Measurements from ENCODE around the gene TGFBR2. TPM values are rescaled to one million over a fixed set of nuclear protein-coding genes. Genes with fewer than 3 reads are reported as not detected.
"Not testable (repeated sequence)": the region's sequence is repeated elsewhere in the genome, so short reads cannot be mapped to it uniquely, and the experiment has no call there.

Gene TGFBR2
- total RNA-seq, 1 donor from 2014 or later = 15.6 TPM

GRCh38 chr3:30620402-30621360 is 14.3 kb downstream of the TGFBR2 start:
- no peak for DNase-seq (ENCODE audit: low spot score in 2 of 2, unreplicated experiment in 2 of 2)
- no peak overlapping the region for H3K4me3 Mint-ChIP-seq
- TF ChIP-seq CTCF (IDR thresholded peaks at IDR 0.05; ENCODE audit: unreplicated experiment) = no peak
- H3K9me3 Mint-ChIP-seq = no peaks in the 10 kb centered on the region
- peaks cover 12% of the 10 kb centered on the region for H3K4me1 Mint-ChIP-seq
- no peaks in the 10 kb centered on the region for H3K27me3 Mint-ChIP-seq (ENCODE audit: low read depth)
- no peak overlapping the region for H3K27ac Mint-ChIP-seq
- peaks cover 5% of the 10 kb centered on the region for H3K36me3 Mint-ChIP-seq

- no peak overlapping the region for H3K27ac Mint-ChIP-seq
- peaks cover 8% of the 10 kb centered on the region for H3K4me1 Mint-ChIP-seq
- H3K36me3 Mint-ChIP-seq = peaks cover 6% of the 10 kb centered on the region
- TF ChIP-seq CTCF (IDR thresholded peaks at IDR 0.05; ENCODE audit: unreplicated experiment) = no peak
- H3K27me3 Mint-ChIP-seq (ENCODE audit: low read depth) = no peaks in the 10 kb centered on the region
- no peak for DNase-seq (ENCODE audit: low spot score in 2 of 2, unreplicated experiment in 2 of 2)
- H3K4me3 Mint-ChIP-seq = no peak overlapping the region
- H3K9me3 Mint-ChIP-seq = no peaks in the 10 kb centered on the region
Measured at GRCh38 chr3:30621576-30621975, 15.2 kb downstream of the TGFBR2 start.

DNA sequence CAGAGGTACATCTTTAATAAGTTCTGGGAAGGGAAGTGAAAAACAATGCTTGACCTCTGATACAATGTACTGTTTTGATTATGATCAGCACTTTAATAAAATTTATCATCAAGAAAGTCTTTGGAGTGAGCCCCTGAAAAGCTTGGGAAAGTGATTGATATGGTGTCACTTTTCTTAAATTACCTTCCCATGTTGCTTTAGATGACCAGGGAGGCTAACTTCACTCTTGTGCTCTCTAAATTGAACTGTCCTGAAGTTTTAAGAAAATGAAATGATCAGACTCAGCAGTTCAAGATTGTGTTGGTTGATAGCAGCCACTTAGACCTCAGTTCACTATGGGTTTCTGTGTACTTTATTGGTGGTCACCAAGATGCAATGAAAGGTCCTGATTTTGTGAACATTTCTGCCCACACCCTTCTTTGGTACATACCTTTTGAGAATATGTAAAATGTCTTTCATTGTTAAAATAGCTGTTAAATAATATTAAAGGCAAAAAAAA is 15.7 kb downstream of the TGFBR2 start:
- TF ChIP-seq CTCF (IDR thresholded peaks at IDR 0.05; ENCODE audit: unreplicated experiment) = no peak
- H3K27me3 Mint-ChIP-seq (ENCODE audit: low read depth) = no peaks in the 10 kb centered on the region

DNA sequence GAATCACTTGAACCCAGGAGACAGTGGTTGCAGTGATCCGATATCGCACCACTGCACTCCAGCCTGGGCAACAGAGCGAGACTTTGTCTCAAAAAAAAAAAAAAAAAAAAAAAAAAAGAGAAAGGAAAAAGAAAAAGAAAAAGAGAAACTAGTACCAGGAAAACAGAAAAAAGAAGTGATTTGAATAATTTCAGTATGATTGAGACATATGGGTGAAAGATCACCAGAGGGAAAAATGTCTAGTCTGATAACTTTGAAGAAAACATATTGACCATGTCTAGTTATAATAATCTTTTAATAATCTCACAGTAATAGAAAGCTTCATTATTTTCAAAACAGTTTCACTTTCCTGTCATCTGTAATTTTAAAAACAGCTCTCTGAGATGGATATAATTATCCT is 16.4 kb downstream of the TGFBR2 start:
- Mint-ChIP-seq H3K4me3 (no peak overlapping the region), H3K36me3 (peaks cover 6% of the 10 kb centered on the region), H3K9me3 (no peaks in the 10 kb centered on the region), H3K4me1 (peaks cover 5% of the 10 kb centered on the region), H3K27me3 (ENCODE audit: low read depth) (no peaks in the 10 kb centered on the region), H3K27ac (no peak overlapping the region)
- no peak for DNase-seq (ENCODE audit: low spot score in 2 of 2, unreplicated experiment in 2 of 2)
- no peak for TF ChIP-seq CTCF (IDR thresholded peaks at IDR 0.05; ENCODE audit: unreplicated experiment)

More for the DNA sequence above, 15.7 kb downstream of the TGFBR2 start:
- Mint-ChIP-seq H3K36me3 (peaks cover 6% of the 10 kb centered on the region), H3K4me3 (no peak overlapping the region), H3K27ac (no peak overlapping the region), H3K4me1 (peaks cover 5% of the 10 kb centered on the region), H3K9me3 (no peaks in the 10 kb centered on the region)
- DNase-seq (ENCODE audit: low spot score in 2 of 2, unreplicated experiment in 2 of 2) = no peak

- H3K27ac Mint-ChIP-seq = no peak overlapping the region
- H3K4me1 Mint-ChIP-seq = peaks cover 5% of the 10 kb centered on the region
- no peak overlapping the region for H3K4me3 Mint-ChIP-seq
- no peak for DNase-seq (ENCODE audit: low spot score in 2 of 2, unreplicated experiment in 2 of 2)
- no peak for TF ChIP-seq CTCF (IDR thresholded peaks at IDR 0.05; ENCODE audit: unreplicated experiment)
- no peaks in the 10 kb centered on the region for H3K27me3 Mint-ChIP-seq (ENCODE audit: low read depth)
- H3K9me3 Mint-ChIP-seq = no peaks in the 10 kb centered on the region
- peaks cover 6% of the 10 kb centered on the region for H3K36me3 Mint-ChIP-seq
Measured at GRCh38 chr3:30623351-30623750, 16.9 kb downstream of the TGFBR2 start.

- not testable (repeated sequence) for H3K27ac Mint-ChIP-seq; H3K27me3 Mint-ChIP-seq (ENCODE audit: low read depth); H3K4me3 Mint-ChIP-seq; H3K9me3 Mint-ChIP-seq; H3K4me1 Mint-ChIP-seq; H3K36me3 Mint-ChIP-seq; DNase-seq (ENCODE audit: low spot score in 2 of 2, unreplicated experiment in 2 of 2)
Measured at GRCh38 chr3:30624480-30624879, 18.1 kb downstream of the TGFBR2 start.

Measured in mesothelial cell of epicardium (in vitro differentiated cells).